CD4-positive, alpha-beta T cell treated with Interleukin-12 subunit alpha and Interleukin-12 subunit beta, for 1 hour (primary cell): ENCODE data around the gene ATP6V1B1.

ENCODE experiments used
- DNase-seq: peaks from one replicate; pipeline ENCODE4 v3.0.0-alpha.2; 2020

ATP6V1B1 gene

GRCh38 chr2:70947556-70948184 is 12.0 kb downstream of the ATP6V1B1 start:
- DNase-seq: no peak

- peak; percentile 79 for DNase-seq
Measured at GRCh38 chr2:70948337-70949003, 12.8 kb downstream of the ATP6V1B1 start.

- DNase-seq: no peak
Measured at GRCh38 chr2:70949086-70949485, 13.4 kb downstream of the ATP6V1B1 start.

- no peak for DNase-seq
Measured at GRCh38 chr2:70954886-70955285, 19.2 kb downstream of the ATP6V1B1 start.

GRCh38 chr2:70956141-70956540 is 20.4 kb downstream of the ATP6V1B1 start:
- no peak for DNase-seq

GRCh38 chr2:70957798-70958197 is 22.1 kb downstream of the ATP6V1B1 start:
- DNase-seq: no peak

GRCh38 chr2:70958759-70959158 is 23.1 kb downstream of the ATP6V1B1 start:
- no peak for DNase-seq

- DNase-seq: no peak
Measured at GRCh38 chr2:70959271-70959761, 23.6 kb downstream of the ATP6V1B1 start.

GRCh38 chr2:70959851-70960832 is 24.4 kb downstream of the ATP6V1B1 start:
- no peak for DNase-seq

GRCh38 chr2:70960833-70961647 is 25.3 kb downstream of the ATP6V1B1 start:
- DNase-seq: no peak

- no peak for DNase-seq
Measured at GRCh38 chr2:70961648-70961994, 25.9 kb downstream of the ATP6V1B1 start.

GRCh38 chr2:70962211-70962884 is 26.6 kb downstream of the ATP6V1B1 start:
- DNase-seq: no peak

GRCh38 chr2:70962885-70963878 is 27.5 kb downstream of the ATP6V1B1 start:
- no peak for DNase-seq

GRCh38 chr2:70964133-70964532 is 28.4 kb downstream of the ATP6V1B1 start:
- DNase-seq: no peak

GRCh38 chr2:70964596-70965386 is 29.1 kb downstream of the ATP6V1B1 start:
- DNase-seq: peak; percentile 86

GRCh38 chr2:70965506-70965905 is 29.8 kb downstream of the ATP6V1B1 start:
- no peak for DNase-seq

- no peak for DNase-seq
Measured at GRCh38 chr2:70966681-70967080, 31.0 kb downstream of the ATP6V1B1 start.

GRCh38 chr2:70967189-70967588 is 31.5 kb downstream of the ATP6V1B1 start:
- no peak for DNase-seq

- no peak for DNase-seq
Measured at GRCh38 chr2:70974592-70974991, 38.9 kb downstream of the ATP6V1B1 start.

- no peak for DNase-seq
Measured at GRCh38 chr2:70975237-70975636, 39.5 kb downstream of the ATP6V1B1 start.
